Psoas muscle (tissue), 8 donors: ENCODE results near the gene ASTN2. TPM values are rescaled to one million over a fixed set of nuclear protein-coding genes. Genes with fewer than 3 reads are reported as not detected.

ENCODE experiments used
- ATAC-seq, 4 donors: fragments of 200-7000 bp; cut with Tn5 transposase; one replicate each; pipeline ENCODE4 v1.9.1; 2020; ENCODE audit warnings: moderate library complexity in 3 of 4, mild to moderate bottlenecking in 2 of 4
- DNase-seq, 2 donors: peaks; one replicate each; pipeline ENCODE4 v3.0.0-alpha.2; 2020
- H3K27ac ChIP-seq: fragments of 200-600 bp; one replicate; pipeline ENCODE4 v1.8.0; 2022
- H3K27me3 ChIP-seq, 3 donors: fragments of 200-600 bp in 1 of 3; one replicate each; pipeline versions ENCODE4 v1.6.1 to v1.8.0; 2013 to 2022; ENCODE audit warnings: low read length in 2 of 3, mild to moderate bottlenecking in 2 of 3, moderate library complexity in 1 of 3; ENCODE audit not compliant: insufficient read depth in 3 of 3
- H3K36me3 ChIP-seq, 2 donors: fragments of 200-600 bp in 1 of 2; one replicate each; pipeline versions ENCODE4 v1.6.1 to v1.8.0; 2013 to 2022; ENCODE audit warnings: low read depth in 1 of 2, mild to moderate bottlenecking in 1 of 2, moderate library complexity in 1 of 2; ENCODE audit not compliant: insufficient read depth in 1 of 2
- H3K4me1 ChIP-seq: fragments of 200-600 bp; one replicate; pipeline ENCODE4 v1.8.0; 2022
- H3K4me3 ChIP-seq: fragments of 200-600 bp; one replicate; pipeline ENCODE4 v1.8.0; 2022; ENCODE audit warnings: mild to moderate bottlenecking
- H3K9me3 ChIP-seq: fragments of 200-600 bp; one replicate; pipeline ENCODE4 v1.8.0; 2022
- WGBS, 3 donors: extraction: QIAGEN DNeasy Blood & Tissue Kit; methylation state at CpG; one replicate each; pipeline versions ENCODE4 v1.1.6 to v1.1.7; 2013; 5-methylcytosine and 5-hydroxymethylcytosine counted together
- intact Hi-C, 2 donors: fragments of 100-400 bp; cut with DNase I; formaldehyde crosslinking; loops; one replicate each; pipeline versions ENCODE4 v1.11.0 to v1.14.2; 2022
- polyA plus RNA-seq, 3 donors: library from polyadenylated mRNA; stranded (reverse); fragments of 200-250 nt; gene quantifications; one replicate each; pipeline ENCODE4 v1.2.3, GENCODE V29; 2013
- total RNA-seq, 4 donors: library from RNA; stranded (reverse); fragmentation: NEBNext Ultra II Directional in 2 of 4; extraction: Animal tissue kit (Norgen Biotek cat#: 25700) in 2 of 4; gene quantifications; one replicate each; pipeline versions ENCODE4 v1.2.1 to v1.2.4, GENCODE V29; 2021 to 2023
- TF ChIP-seq, protein P1 (sequence below): fragments of 200-600 bp; IDR thresholded peaks from one replicate; pipeline ENCODE4 v1.8.0; 2022; ENCODE audit warnings: antibody characterized with exemption
- donor health status: healthy with polysubstance abuse.
- donor health status: DM: no; HTN: no; CAD: no; lungs with moderate emphysema.
- donor health status: Bipolar disorder and iron deficiency.
- donor health status: healthy.
- donor health status: DM: yes; HTN: yes; CAD: no.
- donor health status: DM: no; HTN: no; CAD: no.
- donor health status: DM: no; HTN: no; CAD: no.
- donor health status: DM: yes; HTN: yes; CAD: no.

ASTN2 gene
- total and polyA plus RNA-seq, 7 donors: 2.0 to 10.3 (median 3.3) TPM

DNA sequence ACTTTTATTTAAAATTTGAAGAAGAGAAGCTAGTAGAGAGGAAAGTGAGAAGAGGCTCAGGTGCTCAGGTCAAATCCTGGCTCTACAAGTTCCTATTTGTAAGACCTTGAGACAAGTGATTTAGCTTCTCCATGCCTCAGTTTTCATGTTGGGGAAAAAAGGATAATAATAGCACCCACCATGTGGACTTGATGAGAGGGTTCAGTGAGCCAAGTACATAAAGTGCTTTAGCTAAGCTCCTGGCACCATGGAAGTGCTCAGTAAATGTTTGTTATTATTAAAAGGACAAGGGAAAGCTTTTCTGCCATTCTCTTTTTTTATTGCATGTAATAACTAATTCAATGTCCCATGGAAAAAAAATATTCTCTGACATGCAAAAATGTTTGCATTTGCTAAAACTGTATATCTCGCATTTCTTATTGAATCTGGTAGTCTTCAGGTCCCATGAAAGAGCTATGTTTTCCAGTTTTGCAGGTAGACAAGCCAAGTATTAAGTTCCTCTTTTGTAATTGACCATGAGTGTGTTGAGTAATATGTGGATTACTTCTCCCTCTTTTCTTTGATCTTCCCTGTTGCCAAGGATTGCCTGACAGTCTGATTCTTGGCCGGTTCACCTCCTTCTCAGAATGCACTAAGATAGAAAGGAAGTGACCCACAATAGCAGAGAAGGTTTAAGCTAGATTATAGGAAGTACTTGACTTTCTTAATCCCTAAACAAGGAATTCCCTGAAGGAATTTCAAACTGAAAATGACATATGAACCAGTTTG, 773.4 kb downstream of the ASTN2 start:
- Histone ChIP-seq H3K27ac (no peak overlapping the region), H3K4me3 (no peak overlapping the region), H3K27me3 (no peaks in the 10 kb centered on the region), H3K9me3 (no peaks in the 10 kb centered on the region), H3K4me1 (peaks cover 37% of the 10 kb centered on the region), H3K36me3 (no peaks in the 10 kb centered on the region)
- TF ChIP-seq, protein P1, sequence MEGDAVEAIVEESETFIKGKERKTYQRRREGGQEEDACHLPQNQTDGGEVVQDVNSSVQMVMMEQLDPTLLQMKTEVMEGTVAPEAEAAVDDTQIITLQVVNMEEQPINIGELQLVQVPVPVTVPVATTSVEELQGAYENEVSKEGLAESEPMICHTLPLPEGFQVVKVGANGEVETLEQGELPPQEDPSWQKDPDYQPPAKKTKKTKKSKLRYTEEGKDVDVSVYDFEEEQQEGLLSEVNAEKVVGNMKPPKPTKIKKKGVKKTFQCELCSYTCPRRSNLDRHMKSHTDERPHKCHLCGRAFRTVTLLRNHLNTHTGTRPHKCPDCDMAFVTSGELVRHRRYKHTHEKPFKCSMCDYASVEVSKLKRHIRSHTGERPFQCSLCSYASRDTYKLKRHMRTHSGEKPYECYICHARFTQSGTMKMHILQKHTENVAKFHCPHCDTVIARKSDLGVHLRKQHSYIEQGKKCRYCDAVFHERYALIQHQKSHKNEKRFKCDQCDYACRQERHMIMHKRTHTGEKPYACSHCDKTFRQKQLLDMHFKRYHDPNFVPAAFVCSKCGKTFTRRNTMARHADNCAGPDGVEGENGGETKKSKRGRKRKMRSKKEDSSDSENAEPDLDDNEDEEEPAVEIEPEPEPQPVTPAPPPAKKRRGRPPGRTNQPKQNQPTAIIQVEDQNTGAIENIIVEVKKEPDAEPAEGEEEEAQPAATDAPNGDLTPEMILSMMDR: no peak
- intact Hi-C loops: loop anchor here (5.0 to 10.0 kb wide), 3 partner anchors 49 to 367 kb away; no protein-coding TSS in a partner anchor
- DNase-seq (no peak), ATAC-seq (peak; percentile 65 to 88 (median 75))
- WGBS, 3 donors: 38 to 59% (median 51%) methylated on average over 2 of the region's 2 CpGs

DNA sequence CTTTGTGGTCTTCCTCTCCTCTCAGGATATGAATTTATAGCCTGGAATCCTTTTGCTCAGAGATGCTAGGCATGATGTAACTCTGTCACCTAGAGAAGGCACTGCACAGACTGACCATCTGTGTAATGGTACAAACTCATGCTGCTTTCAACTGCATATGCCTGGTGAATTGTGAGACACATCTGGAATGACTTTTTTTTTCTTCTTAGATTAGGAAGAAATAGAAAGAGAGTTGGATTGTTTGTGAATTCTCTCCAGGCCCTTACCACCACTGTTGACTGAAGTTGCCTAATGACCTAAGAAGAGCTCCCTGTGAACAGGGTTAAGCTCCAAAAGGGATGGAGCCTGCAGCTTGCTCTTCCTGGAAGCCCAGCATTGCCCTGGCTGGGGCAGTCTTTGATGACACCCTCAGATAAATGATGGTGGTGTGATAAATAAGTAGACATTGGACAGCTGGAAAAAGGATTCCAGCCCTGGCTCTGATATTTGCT, 775.6 kb downstream of the ASTN2 start:
- H3K9me3 ChIP-seq: no peaks in the 10 kb centered on the region
- no peak overlapping the region for H3K27ac ChIP-seq
- intact Hi-C loops: no loop called here
- no peaks in the 10 kb centered on the region for H3K36me3 ChIP-seq
- DNase-seq (no peak), ATAC-seq (peak in 2 of 4 donors; percentile 37 to 64)
- TF ChIP-seq, protein P1: no peak
- no peaks in the 10 kb centered on the region for H3K27me3 ChIP-seq
- H3K4me3 ChIP-seq: no peak overlapping the region
- H3K4me1 ChIP-seq: peaks cover 28% of the 10 kb centered on the region

DNA sequence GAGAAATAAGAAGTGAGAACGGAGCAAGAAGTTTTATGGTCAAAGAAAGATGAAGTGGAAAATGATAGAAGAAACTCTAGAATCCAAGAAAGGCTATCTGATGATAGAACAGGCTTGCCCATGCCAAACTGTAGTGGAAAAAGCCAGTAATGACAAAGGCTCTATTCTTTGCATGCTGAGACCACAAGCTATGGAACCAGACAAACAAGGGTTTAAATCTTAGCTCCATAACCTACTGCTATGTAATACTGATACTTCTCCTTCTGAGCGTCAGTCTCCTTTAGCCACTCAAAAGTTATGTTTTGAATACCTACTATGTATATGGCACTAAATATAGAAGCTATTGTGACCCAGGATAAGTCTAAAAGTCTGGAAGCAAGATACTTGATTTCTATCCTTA, 778.9 kb downstream of the ASTN2 start:
- DNase-seq: no peak
- TF ChIP-seq, protein P1: no peak
- Histone ChIP-seq H3K4me1 (peaks cover 2% of the 10 kb centered on the region), H3K36me3 (no peaks in the 10 kb centered on the region), H3K9me3 (no peaks in the 10 kb centered on the region), H3K4me3 (no peak overlapping the region), H3K27ac (no peak overlapping the region), H3K27me3 (no peaks in the 10 kb centered on the region)
- intact Hi-C loops: no loop called here
- WGBS, 3 donors: 67 to 89% (median 72%) methylated on average over 2 of the region's 2 CpGs
- no peak for ATAC-seq

DNA sequence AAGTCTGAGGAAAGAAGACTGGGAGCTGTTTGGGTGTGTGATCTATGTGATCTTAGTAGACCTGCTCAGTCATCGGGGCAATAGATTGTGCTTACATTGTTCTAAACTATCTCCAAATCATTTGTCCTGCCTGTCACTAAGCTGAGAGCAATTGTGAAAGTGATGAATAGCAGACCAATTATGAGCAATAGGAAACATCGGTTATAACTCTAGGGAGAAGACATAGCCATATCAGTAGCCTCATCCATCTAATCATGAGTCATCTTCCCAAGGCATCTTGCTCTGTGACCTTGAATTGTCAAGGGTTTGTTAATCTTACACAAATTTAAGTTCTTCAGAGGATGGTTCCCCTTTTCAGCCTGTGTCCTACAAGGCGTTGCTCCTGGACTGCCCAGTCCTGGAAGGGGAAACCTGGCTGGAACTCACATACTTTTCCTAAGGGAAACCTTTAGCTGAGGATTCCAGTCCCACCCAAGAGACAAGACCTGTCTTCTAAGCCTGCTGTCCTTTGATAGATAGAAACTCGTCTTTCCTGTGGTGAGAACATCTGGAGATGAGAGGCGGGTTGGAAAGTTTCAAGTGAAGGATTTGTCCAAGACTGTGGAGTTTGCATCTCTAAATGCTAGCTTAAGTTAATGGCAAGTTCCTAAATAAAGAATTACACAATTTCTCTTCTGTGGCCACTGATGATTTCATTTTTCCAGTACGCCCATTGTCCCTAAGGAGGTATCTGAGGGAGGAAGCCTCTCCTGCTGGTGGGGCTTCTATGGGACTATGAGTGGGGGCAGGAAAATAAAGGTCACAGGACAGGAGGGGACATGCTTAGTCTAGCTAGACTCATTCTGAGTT, 781.6 kb downstream of the ASTN2 start:
- intact Hi-C loops: no loop called here
- Histone ChIP-seq H3K27ac (no peak overlapping the region), H3K4me3 (no peak overlapping the region), H3K9me3 (no peaks in the 10 kb centered on the region), H3K4me1 (no peaks in the 10 kb centered on the region), H3K36me3 (no peaks in the 10 kb centered on the region), H3K27me3 (no peaks in the 10 kb centered on the region)
- ATAC-seq (peak; percentile 19 to 56 (median 50)), DNase-seq (no peak)
- WGBS, 3 donors: 81 to 84% (median 83%) methylated on average over 6 of the region's 6 CpGs
- TF ChIP-seq, protein P1: no peak
